DND-41 (cell line): ENCODE data around the gene UROC1.

ENCODE experiments used
- CTCF ChIP-seq: IDR thresholded peaks from 2 replicates; pipeline ENCODE4 v1.5.1; 2012; ENCODE audit warnings: borderline replicate concordance, low read length, moderate library complexity, mild to moderate bottlenecking; ENCODE audit not compliant: poor library complexity, severe bottlenecking; ENCODE audit errors: extremely low read depth
- EZH2 ChIP-seq: IDR thresholded peaks from 3 replicates; pipeline ENCODE4 v1.6.1; 2012; ENCODE audit warnings: borderline replicate concordance, low read depth, mild to moderate bottlenecking, moderate library complexity, low read length, inconsistent platforms; ENCODE audit not compliant: severe bottlenecking

GRCh38 chr3:126481808-126482502 is 35.6 kb downstream of the UROC1 start:
- no peak for TF ChIP-seq EZH2
- TF ChIP-seq CTCF: no peak
